Astrocyte of the spinal cord (primary cell): ENCODE measurements around the gene UNC119B.

Source experiments
- DNase-seq: peaks from one replicate; pipeline ENCODE4 v3.0.0; 2011; ENCODE audit warnings: low read depth, low spot score
- H3K4me3 ChIP-seq: 2 replicates; pipeline ENCODE4 v1.5.1; 2011; ENCODE audit warnings: low read depth, mild to moderate bottlenecking, low read length, moderate library complexity
- in situ Hi-C: cut with HindIII; loops from 2 replicates; pipeline ENCODE4 v1.10.0; 2017; ENCODE audit warnings: low sequenced_read_pairs
- TF ChIP-seq, protein P1 (sequence below): IDR thresholded peaks from 2 replicates; pipeline ENCODE4 v1.5.1; 2012; ENCODE audit warnings: low read depth, mild to moderate bottlenecking, low read length, inconsistent platforms

The UNC119B gene

DNA sequence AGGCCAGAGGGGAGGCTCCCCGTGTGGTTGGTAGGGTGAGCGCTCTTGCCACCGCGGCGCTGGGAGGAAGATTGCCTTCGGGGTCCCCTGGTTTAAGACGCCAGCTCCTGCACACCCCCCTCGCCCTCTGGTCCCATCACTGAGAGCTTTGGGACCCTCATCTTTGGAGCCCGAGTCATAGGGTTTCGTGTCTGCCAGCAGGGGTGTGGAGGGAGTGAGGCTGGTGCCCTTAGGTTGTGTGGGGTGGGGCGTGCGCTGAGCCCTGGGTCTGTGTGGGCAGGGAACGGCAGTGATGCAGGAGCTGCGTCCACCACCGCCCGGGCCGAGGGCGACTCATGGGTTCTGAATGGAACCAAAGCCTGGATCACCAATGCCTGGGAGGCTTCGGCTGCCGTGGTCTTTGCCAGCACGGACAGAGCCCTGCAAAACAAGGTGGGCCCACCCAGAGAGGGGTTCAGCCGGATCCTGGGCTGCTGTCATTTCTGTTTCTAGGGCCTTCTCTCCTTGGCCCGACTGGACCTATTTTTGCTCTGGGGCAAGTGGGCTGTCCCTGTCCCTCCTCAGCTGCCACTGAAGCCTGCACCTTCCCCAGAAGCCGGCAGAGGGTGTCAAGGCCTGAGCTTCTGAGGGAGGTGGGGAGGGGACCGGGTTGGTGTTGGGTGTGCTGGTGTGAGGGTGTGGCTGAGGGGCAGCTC is 27.4 kb downstream of the UNC119B start:
- no peak for DNase-seq
- TF ChIP-seq, protein P1, sequence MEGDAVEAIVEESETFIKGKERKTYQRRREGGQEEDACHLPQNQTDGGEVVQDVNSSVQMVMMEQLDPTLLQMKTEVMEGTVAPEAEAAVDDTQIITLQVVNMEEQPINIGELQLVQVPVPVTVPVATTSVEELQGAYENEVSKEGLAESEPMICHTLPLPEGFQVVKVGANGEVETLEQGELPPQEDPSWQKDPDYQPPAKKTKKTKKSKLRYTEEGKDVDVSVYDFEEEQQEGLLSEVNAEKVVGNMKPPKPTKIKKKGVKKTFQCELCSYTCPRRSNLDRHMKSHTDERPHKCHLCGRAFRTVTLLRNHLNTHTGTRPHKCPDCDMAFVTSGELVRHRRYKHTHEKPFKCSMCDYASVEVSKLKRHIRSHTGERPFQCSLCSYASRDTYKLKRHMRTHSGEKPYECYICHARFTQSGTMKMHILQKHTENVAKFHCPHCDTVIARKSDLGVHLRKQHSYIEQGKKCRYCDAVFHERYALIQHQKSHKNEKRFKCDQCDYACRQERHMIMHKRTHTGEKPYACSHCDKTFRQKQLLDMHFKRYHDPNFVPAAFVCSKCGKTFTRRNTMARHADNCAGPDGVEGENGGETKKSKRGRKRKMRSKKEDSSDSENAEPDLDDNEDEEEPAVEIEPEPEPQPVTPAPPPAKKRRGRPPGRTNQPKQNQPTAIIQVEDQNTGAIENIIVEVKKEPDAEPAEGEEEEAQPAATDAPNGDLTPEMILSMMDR = peak; percentile 53
- H3K4me3 ChIP-seq = no peak overlapping the region
- in situ Hi-C loops = no loop called here

DNA sequence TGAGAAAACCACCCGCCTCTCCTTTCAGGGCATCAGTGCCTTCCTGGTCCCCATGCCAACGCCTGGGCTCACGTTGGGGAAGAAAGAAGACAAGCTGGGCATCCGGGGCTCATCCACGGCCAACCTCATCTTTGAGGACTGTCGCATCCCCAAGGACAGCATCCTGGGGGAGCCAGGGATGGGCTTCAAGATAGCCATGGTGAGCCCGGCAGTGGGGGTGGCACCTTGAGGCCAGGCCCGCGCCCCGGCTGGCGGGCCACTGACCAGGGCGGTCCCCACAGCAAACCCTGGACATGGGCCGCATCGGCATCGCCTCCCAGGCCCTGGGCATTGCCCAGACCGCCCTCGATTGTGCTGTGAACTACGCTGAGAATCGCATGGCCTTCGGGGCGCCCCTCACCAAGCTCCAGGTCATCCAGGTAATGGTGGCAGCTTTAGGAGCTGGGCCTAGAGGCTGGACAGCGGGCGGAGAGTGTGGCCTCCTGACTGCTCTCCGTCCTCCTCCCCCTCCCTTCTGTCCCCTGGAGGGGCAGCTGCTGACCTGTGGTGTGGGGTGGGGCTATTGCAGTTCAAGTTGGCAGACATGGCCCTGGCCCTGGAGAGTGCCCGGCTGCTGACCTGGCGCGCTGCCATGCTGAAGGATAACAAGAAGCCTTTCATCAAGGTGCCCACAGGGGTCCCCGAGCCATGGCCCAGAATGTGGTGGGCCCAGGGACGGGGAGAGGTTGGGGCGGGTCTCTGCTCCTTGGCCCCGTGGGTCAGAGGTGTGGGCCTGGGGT is 28.2 kb downstream of the UNC119B start:
- no peak for DNase-seq
- no peak overlapping the region for H3K4me3 ChIP-seq
- TF ChIP-seq, protein P1 = no peak
- in situ Hi-C loops = no loop called here

DNA sequence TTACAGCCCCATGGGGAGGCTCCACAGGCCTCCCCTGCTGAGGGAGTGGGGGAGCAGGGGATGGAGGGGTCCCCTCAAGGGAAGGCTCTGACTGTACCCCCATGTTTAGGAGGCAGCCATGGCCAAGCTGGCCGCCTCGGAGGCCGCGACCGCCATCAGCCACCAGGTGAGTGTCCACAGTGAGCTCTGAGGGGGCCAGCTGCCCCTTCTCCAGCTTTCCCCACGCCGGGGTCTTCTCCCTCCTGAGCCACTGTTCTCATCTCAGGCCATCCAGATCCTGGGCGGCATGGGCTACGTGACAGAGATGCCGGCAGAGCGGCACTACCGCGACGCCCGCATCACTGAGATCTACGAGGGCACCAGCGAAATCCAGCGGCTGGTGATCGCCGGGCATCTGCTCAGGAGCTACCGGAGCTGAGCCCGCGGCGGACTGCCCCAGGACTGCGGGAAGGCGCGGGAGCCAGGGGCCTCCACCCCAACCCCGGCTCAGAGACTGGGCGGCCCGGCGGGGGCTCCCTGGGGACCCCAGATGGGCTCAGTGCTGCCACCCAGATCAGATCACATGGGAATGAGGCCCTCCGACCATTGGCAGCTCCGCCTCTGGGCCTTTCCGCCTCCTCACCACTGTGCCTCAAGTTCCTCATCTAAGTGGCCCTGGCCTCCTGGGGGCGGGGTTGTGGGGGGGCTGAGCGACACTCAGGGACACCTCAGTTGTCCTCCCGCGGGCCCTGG is 28.9 kb downstream of the UNC119B start:
- TF ChIP-seq, protein P1 = no peak
- DNase-seq = no peak
- no peak overlapping the region for H3K4me3 ChIP-seq
- in situ Hi-C loops = no loop called here

DNA sequence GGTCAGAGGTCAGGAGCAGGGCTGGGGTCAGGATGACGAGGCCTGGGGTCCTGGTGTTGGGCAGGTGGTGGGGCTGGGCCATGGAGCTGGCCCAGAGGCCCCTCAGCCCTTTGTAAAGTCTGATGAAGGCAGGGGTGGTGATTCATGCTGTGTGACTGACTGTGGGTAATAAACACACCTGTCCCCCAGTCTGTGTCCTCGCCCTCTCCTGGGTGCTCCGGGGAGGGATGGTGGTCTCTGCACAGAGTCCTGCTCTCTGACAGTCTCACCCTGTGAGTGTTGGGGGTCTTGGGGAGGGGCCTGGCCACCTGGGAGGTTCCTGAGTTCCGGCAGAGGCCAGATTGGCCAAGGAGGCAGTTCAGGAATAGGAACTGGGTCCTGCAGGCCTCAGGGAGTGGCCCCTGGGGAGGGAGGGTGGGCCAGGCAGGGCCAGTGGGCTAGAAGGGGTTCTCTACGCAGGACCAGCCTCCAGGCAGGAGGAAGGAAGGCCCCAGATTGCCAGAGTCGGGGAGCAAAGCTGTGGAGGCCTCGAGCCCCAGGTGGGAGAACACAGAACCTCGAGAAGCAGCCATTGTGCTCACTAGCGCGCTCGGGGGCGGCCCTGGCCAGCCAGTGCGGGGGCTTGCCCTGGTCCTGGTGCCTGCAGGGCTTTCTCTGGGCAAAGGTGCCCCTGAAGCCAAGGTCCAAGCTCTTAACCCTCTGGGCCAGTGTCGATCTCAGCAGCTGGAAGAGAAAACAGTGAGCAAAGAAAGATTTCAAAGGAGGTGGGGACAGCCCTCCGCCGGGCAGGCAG is 29.8 kb downstream of the UNC119B start:
- DNase-seq = no peak
- in situ Hi-C loops = no loop called here
- TF ChIP-seq, protein P1 = no peak
- no peak overlapping the region for H3K4me3 ChIP-seq

DNA sequence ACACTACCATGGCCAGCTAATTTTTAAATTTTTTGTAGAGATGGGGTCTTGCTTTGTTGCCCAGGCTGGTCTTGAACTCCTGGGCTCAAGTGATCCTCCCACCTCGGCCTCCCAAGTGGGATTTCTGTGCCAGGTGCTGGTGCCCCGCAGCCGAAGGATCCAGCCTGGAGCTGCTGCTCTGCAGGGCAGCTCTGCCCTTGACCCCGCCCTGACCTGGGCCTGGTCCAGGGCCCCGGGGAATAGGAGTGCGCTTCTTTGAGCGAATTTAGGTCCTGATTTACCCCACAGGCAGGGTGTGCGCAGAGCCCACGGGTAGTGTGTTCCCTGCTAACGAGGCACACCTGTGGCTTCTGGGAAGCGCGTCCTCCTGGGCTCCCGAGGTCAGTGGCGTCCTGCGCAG is 30.6 kb downstream of the UNC119B start:
- in situ Hi-C loops = no loop called here
- TF ChIP-seq, protein P1 = no peak
- no peak overlapping the region for H3K4me3 ChIP-seq
- no peak for DNase-seq
